Progenitor cell of endocrine pancreas (in vitro differentiated cells): ENCODE measurements around the gene SEC24D. TPM values are rescaled to one million over a fixed set of nuclear protein-coding genes. Genes with fewer than 3 reads are reported as not detected.

Experiments
- DNase-seq: peaks from one replicate; pipeline ENCODE4 v3.0.0; 2021; ENCODE audit warnings: low spot score; ENCODE audit not compliant: unreplicated experiment
- H3K27ac Mint-ChIP-seq: 2 replicates; pipeline ENCODE4 v1.8.0; 2021; ENCODE audit warnings: mild to moderate bottlenecking, moderate library complexity, mixed read lengths
- H3K27me3 Mint-ChIP-seq: 2 replicates; pipeline ENCODE4 v1.8.0; 2021; ENCODE audit warnings: mixed read lengths
- H3K36me3 Mint-ChIP-seq: 2 replicates; pipeline ENCODE4 v1.8.0; 2022; ENCODE audit warnings: mixed read lengths; ENCODE audit not compliant: insufficient read depth
- H3K4me1 Mint-ChIP-seq: 2 replicates; pipeline ENCODE4 v1.8.0; 2021; ENCODE audit warnings: low read depth, mixed read lengths
- H3K4me3 Mint-ChIP-seq: 2 replicates; pipeline ENCODE4 v1.8.0; 2021; ENCODE audit warnings: low read depth, mild to moderate bottlenecking, moderate library complexity, mixed read lengths
- H3K9me3 Mint-ChIP-seq: 2 replicates; pipeline ENCODE4 v1.8.0; 2021; ENCODE audit warnings: low read depth, mixed read lengths
- CTCF ChIP-seq: fragments of 200-600 bp; sonication (generic); IDR thresholded peaks from one replicate; pipeline ENCODE4 v1.5.0; 2021; ENCODE audit warnings: antibody characterized with exemption, mild to moderate bottlenecking; ENCODE audit not compliant: unreplicated experiment
- total RNA-seq: library from RNA; stranded (reverse); gene quantifications from 2 replicates; pipeline ENCODE4 v1.2.1, GENCODE V29; 2021

SEC24D gene
- total RNA-seq, 1 donor from 2014 or later: 30.2 TPM

GRCh38 chr4:118727360-118727759 is 108.6 kb downstream of the SEC24D start:
- H3K36me3 Mint-ChIP-seq: peaks cover 2% of the 10 kb centered on the region
- H3K9me3 Mint-ChIP-seq: no peaks in the 10 kb centered on the region
- no peak overlapping the region for H3K27ac Mint-ChIP-seq
- no peak for DNase-seq
- H3K4me3 Mint-ChIP-seq: no peak overlapping the region
- no peaks in the 10 kb centered on the region for H3K27me3 Mint-ChIP-seq
- H3K4me1 Mint-ChIP-seq: no peaks in the 10 kb centered on the region
- TF ChIP-seq CTCF: no peak

GRCh38 chr4:118723369-118723768 is 112.6 kb downstream of the SEC24D start:
- H3K4me3 Mint-ChIP-seq: no peak overlapping the region
- H3K27ac Mint-ChIP-seq: no peak overlapping the region
- no peaks in the 10 kb centered on the region for H3K4me1 Mint-ChIP-seq
- no peak for DNase-seq
- H3K27me3 Mint-ChIP-seq: no peaks in the 10 kb centered on the region
- H3K9me3 Mint-ChIP-seq: no peaks in the 10 kb centered on the region
- H3K36me3 Mint-ChIP-seq: peaks cover 4% of the 10 kb centered on the region
- no peak for TF ChIP-seq CTCF

- no peak for TF ChIP-seq CTCF
- Mint-ChIP-seq H3K4me1 (no peaks in the 10 kb centered on the region), H3K4me3 (no peak overlapping the region), H3K36me3 (peaks cover 8% of the 10 kb centered on the region), H3K9me3 (no peaks in the 10 kb centered on the region), H3K27ac (no peak overlapping the region), H3K27me3 (no peaks in the 10 kb centered on the region)
- no peak for DNase-seq
Observed at GRCh38 chr4:118721752-118722151, 114.2 kb downstream of the SEC24D start.

- DNase-seq: no peak
- TF ChIP-seq CTCF: no peak
- H3K27me3 Mint-ChIP-seq: no peaks in the 10 kb centered on the region
- no peak overlapping the region for H3K27ac Mint-ChIP-seq
- peaks cover 4% of the 10 kb centered on the region for H3K4me1 Mint-ChIP-seq
- H3K9me3 Mint-ChIP-seq: no peaks in the 10 kb centered on the region
- no peak overlapping the region for H3K4me3 Mint-ChIP-seq
- peaks cover 10% of the 10 kb centered on the region for H3K36me3 Mint-ChIP-seq
Observed at GRCh38 chr4:118718511-118719170, 117.3 kb downstream of the SEC24D start.

- TF ChIP-seq CTCF: no peak
- Mint-ChIP-seq H3K4me1 (peaks cover 4% of the 10 kb centered on the region), H3K9me3 (no peaks in the 10 kb centered on the region), H3K36me3 (peaks cover 8% of the 10 kb centered on the region), H3K27me3 (no peaks in the 10 kb centered on the region), H3K4me3 (no peak overlapping the region), H3K27ac (peak overlapping the region; percentile 84)
- no peak for DNase-seq
Observed at GRCh38 chr4:118716304-118716703, 119.6 kb downstream of the SEC24D start.
